HG03469 (cell line): Measurements from ENCODE around the gene FNBP1L.
A peak's percentile ranks its signal among the peaks of the same experiment; 100 is the strongest.
"Not testable (repeated sequence)": the region's sequence is repeated elsewhere in the genome, so short reads cannot be mapped to it uniquely, and the experiment has no call there.

Experiments used
- ATAC-seq: cut with Tn5 transposase; IDR thresholded peaks from one replicate; pipeline ENCODE4 v1.9.1; 2021; ENCODE audit warnings: mild to moderate bottlenecking, moderate library complexity, moderate number of reproducible peaks; ENCODE audit not compliant: unreplicated experiment

Gene FNBP1L

DNA sequence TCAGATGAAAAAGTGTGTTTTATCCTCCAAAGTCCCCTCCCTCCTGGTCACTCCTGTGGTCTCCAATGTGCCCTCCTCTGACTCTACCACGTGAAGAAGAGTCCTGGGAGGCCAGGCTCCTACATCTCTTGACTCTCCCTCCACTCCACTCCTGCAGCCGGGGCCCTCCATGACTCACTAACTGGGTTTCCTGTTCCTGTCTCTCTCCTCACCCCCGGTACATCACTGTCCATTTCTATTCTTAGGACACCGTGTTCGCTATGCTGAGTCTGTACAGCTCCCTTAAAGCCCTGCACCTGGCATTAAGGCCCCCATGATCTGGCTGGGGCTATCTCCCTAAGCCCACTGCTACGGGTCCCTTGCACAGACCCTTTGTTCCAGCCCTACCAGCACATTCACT is 140.3 kb downstream of the FNBP1L start:
- no peak for ATAC-seq

DNA sequence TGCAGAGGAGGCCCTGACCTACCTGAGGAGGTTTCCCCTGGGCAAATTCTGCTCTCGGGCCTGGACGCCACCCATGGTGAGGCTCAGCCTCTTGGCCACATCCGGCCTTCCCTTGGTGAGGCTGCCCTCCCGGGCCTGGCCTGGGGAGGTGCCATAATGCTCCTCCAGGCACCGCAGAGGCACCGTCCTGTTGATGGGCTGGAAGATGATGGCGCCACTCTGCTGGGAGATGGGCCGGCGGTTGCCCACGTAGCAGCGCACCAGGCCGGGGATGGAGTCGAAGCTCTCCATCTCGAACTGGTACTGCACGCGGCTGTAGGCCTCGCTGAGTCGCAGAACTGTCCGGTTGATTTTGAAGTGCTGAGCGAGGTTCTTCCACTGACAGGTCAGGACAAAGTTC is 141.0 kb downstream of the FNBP1L start:
- no peak for ATAC-seq

DNA sequence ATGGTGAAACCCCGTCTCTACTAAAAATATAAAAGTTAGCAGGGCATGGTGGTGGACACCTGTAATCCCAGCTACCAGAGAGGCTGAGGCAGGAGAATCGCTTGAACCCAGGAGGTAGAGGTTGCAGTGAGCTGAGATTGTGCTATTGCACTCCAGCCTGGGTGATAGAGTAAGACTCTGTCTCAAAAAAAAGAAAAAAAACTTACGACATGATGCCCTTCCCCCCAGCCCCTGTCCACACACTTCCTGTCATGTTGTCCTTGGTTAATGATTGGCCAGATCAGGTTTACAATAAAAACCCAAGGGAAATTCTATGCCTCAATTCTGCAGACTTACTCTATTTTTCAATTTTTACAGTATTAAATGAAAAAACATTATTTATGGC is 143.4 kb downstream of the FNBP1L start:
- ATAC-seq = not testable (repeated sequence)

DNA sequence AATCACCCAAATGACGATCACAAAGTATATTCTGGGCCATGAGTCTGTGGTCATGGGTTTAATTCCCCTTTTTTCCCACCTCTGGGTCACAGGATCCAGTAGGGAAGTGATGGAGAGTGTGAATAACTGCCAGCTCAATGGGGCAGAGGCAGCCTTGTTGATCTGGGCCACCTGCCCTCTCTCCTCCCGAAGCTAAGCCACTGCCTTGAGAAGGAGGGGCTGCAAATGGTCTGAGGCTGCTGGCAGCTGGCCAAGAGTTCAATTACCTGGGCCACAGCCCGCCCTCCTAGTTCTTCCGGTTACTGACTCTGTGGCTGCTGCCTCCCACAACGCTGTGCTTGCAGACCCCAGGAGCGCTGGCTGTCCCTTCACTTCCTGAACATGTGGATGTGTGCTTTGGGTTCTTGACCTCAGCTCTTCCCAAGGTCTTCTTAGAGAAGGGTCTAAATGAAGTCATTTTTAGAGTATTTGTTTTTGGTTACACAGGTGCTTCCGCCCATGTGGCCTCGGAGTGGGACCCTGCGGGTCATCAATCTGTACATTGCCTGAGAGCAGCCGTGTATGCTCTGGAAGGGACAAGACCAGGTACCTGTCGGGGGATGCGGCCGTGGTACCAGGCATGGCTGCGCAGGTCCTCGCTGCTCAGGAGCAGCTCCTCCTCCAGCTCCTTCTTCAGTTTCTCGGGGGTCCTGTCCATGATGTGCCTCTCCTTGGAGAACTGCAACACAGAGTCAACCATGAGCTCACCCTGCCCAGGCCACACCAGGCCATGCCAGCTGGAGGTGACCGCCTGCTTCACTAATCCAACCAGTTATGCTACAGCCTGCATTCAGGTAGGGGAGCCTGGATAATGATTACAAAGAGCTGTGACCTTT is 144.0 kb downstream of the FNBP1L start:
- ATAC-seq = peak; percentile 60

DNA sequence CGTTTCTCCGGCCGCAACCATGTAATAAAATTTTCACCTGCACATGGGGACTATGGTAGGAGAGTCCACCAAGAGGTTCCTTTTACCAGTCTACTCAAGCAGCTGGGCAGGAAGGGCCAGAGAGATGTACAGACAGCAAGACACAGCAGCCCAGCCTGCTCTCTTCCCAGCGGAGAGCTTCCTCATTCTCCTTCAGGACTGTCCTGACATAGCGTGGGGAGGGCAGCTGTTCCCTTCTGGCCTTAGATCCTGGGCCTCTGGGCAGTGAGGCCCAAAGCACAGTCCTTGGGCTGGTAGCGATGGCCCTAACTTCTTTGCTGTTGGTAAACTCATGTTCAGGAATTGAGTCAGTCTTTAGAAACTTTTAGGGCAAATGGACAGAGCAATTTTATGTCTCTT is 144.6 kb downstream of the FNBP1L start:
- ATAC-seq = no peak

DNA sequence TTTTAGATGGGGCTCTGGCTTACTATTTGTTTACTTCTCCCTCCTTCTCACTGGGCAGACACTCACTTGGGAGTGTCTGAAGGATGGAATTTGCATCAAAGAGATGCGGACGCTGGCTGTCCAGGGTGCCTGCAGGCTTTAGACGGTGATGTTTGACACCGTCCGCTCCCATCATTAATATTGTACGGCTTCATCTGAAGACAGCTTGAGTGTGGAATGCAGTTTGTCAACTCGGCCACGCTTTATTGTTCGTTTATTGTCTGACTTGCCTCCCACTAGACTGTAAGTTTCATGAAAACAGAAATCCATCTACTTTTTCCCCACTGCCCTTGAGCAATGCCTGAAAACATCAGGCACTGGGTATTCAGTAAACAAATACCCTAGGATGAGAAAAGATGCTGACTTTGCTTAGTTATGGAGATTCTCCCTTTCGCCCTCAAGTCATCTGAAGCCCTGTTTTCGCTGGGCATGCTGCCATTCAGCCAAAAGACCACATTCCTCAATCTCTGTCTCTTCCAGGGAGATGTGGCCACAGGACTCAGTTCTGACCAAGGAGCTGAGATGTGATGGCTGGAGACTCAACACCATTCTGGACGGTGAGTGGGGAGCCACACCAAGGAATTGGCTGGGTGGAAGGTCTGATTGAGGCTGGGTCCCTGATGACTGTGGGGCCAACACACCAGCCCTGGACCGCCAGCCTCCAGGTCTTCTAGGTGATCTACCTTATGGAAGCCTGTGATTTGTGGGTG is 146.1 kb downstream of the FNBP1L start:
- no peak for ATAC-seq

DNA sequence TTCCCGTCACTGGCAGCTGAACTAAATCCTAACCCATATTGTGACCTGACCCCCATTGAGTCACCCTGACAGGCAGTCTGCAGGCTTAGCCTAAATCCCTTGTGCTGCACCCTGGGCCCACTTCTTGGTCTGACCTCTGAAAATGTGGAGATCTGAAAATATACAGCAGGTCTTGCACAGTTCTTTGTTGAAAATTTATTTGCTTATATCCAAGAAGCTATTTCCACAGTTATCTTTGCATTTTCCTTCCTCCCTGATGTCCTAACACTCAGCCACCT is 146.6 kb downstream of the FNBP1L start:
- ATAC-seq = no peak

DNA sequence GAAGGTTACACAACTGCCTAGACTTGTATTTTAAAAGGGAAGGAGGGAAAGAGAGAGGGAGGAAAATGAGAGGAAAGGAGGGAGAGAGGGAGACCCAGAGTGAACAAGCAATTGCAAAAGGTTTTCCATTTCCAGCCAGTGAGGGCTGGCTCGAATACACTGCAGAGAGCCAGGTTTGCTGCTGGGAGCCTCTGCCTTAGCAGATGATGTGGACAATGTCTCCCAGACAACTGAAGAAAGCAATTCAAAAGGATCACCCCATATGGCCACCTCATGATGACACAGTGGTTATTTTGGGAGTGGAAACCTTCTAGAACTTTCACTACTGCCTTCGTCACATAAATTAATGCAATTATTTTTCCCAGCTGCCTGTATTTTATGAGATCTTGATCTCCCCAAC is 147.3 kb downstream of the FNBP1L start:
- no peak for ATAC-seq

DNA sequence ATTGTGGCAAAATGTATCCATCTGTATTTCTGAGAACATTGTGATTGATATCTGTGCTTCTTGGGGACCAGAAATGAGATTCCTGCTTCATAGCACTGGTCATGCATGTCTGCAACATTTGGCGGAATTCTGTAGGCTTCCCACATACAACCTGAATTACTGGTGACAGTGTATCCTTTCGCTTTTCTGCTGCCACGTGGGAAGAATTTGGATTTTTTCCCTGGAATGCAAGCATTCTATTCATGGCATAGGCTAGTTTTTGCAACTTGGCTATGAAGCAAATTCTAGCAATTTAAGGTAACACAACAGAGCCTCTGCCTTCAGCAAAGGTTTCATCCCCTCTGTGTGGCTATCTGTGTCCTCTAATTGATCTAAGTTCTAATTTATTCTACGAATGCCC is 147.8 kb downstream of the FNBP1L start:
- no peak for ATAC-seq

DNA sequence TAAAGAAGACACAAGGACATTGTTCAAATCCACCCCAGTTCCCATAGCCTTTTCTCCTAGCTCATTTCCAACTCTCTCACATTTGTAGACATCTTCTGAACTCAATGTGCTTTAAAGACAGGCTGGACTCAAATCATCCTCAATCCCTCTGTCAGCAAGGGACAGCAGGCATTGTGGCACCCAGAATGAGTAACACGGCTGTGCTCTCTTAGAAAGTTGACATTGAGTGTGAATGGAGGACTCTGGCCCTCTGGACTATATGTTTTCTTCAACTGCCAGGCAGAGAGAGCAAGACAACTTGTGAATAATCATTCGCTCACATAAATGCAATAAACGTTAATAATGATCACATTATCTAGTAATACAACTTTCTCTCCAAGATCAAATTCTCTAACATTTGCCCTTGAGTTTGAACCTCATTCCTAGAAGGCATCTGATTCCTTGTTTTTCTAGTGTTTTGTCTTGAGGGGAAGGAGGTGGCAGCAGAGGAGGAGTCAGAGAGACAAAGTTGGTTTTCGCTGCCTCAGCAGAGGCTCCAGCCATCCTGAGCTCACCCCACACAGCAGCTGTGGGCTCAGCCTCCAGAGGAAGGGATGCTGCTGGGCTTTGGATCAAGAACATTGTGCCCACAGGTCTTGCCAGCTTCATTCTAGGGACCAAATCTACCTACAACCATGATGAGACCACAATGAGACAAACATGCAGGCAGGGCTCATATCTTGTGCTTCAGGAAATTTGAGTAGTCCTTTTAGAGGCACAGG is 148.6 kb downstream of the FNBP1L start:
- ATAC-seq = no peak

DNA sequence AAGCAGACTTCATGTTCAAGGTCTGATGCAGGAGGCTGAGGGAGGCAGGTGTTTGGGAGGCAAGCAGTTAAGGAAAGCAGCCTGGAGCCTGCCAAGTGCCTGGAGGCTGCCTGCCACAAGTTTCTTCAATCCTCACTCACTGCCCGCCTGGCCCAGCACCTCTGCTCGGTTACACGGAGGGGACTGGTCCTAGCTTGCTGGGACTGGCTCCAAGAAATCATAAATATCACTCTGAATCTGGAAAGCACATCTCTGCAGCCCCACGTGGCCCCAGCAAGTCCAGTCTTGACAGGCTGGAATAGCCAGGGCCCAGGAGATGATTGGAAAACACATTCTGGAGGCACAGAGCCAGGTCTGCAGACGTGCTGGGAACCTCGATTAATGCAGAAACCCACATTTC is 149.8 kb downstream of the FNBP1L start:
- no peak for ATAC-seq

DNA sequence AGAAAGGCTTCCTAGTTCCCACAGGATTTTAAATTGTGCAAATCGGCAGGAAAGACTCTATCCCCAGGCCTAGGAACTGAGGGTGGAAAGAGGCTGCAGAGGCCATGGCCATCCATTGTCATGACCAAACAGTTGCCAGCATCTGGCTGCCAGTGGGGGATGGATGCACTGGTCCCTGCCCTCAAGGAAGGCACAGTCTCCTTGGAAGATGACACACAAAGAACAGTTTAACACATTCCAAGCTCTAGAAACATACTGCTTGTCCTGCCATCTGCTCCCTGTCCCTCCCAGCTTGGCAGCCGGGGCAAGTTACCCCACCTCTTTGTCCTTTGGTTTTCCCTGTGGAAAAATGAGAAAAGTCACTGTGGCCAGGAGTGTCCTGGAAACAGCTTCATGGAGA is 150.5 kb downstream of the FNBP1L start:
- ATAC-seq = no peak

DNA sequence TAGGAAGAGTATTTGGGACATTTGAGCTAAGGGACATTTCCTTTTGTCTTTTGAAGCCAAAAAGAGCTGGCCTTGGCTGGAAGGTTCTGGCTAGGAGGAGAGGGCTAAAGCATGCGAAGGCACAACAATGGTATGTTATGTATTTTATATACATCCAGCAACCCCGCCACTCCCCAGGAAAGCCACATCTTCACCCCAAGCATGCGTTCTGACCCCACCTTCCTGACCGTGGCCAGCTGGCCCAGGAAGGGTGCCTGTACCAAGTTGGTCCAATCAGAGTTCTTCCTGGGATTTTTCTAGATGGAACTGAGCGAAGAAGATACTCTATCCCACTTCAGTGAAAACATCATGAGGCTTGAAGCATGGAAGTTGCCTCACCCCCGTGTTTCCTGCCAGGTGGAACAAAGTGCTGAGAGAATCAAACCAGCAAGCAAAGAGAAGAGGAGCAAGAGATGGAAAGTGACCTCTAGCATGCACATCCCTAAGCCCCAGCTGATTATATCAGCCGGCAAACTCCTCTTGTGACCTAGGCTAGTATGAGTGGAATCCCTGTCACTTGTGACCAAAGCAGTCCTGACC is 151.0 kb downstream of the FNBP1L start:
- no peak for ATAC-seq

DNA sequence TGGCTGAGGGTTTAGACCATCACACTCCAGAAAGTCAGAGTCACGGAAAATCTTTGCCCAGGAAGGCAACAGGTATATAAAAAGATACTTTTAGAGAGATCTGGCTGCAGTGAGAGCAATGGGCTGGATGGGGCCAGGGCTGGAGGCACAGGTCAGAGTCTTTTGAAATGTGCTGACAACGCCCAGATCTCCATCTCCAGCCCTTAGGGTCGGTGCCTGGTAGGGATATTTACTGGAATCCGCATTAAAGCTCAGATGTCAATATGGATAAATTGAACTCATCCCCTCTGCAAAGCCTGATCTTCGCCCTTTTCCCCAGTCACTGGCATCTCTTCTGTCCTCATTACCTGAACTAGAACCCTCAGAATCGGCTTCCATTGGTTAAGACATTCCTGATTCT is 151.6 kb downstream of the FNBP1L start:
- no peak for ATAC-seq

DNA sequence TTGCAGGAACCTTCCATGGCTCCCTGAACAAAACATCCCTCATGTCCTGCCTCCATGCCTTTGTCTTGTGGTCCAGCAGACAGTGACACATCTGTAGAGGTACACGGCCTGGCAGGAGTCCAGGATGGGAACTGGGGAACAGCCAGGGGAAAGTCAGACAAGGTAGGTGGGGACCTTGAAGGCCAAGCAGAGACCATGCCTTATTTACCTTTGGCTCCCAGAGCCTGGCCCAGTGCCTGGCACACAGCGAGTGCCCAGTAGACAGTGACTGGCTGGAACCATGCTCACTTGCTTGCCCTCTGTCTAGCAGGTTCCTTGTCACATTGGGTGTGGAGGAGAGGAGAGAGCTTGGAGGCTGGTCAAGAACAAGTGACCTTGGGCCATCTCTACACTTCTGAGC is 152.7 kb downstream of the FNBP1L start:
- ATAC-seq = no peak

DNA sequence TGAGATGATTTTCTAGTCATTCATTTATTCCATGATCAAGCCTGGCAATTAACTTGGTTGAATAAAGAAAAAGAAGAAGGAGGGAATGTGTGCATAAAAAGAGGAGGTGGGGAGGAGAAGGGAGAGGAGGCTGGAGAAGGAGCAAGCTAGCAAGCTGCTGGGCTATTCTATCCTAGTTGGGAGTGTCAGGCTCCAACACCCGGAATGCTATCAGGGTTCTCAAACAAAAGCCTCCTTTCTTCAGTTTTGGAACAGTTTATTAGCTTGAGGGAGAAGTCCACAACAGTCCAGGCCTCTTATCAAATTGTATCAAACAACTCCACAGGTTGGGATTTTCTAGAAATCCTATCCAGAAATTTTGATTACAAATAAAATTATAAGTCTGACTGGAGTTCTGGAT is 153.8 kb downstream of the FNBP1L start:
- no peak for ATAC-seq

DNA sequence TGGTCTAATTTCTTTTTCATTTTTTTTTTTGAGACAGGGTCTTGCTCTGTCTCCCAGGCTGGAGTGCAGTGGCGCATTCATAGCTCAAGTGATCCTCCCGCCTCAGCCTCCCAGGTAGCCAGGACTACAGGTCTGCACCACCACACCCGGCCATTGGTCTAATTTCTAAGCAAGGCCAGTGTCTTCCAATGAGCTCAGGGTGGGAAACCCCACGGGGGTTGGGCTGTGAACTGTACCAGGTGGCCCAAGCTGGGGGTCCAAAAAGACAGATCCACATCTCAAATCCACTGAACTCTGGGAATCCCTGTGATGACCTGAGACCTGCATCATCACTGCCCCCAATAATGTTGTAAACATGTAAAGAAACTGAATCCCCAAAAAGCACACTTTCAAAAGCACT is 154.2 kb downstream of the FNBP1L start:
- no peak for ATAC-seq

DNA sequence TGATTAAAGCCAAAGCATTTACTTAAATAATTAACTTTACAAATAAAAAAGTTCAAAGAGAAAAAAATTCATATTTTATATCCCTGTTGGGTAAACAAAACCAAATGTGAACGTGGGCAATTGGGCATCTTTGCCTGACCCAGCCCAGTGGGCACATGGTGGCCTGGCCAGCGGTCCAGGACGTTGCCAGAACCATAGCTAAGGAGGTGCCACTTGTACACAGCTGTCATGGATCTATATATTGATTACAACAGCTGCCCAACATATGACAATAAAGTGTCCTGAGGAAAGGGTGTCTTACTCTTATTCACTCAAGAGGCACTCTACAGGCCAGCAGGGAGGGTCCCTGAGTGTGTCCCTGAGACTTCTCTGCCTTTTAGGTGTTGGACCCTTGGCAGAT is 155.2 kb downstream of the FNBP1L start:
- ATAC-seq = no peak

DNA sequence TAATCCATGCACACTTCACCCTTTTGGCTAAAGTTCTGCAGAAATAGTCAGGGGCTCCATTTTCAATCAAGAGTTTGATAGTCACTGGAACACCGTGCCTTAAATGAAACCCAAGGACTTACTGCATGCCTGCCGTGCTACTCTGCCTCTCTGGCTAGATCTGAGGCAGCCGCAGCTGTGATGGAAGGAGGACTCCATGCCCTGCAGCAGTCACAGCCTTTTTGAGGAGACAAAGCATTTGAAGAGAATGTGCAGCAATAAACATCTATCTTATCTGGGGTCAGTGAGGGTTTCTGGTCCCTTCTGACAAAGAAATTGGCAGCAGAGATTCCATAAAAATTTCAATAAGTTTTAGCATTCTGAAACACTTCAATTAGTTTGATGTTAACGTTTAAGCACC is 155.7 kb downstream of the FNBP1L start:
- ATAC-seq = no peak
